Activated CD8-positive, alpha-beta T cell treated with anti-CD3 and anti-CD28 coated beads, Interleukin-2, amount 10 ng/mL, durations not matched to agents 7 days and 5 days (primary cell): ENCODE results near the gene RPRD1B. TPM values are rescaled to one million over a fixed set of nuclear protein-coding genes. Genes with fewer than 3 reads are reported as not detected.

Experiments
- ATAC-seq: fragments of 150-1000 bp; cut with Tn5 transposase; one replicate; pipeline ENCODE4 v1.10.0; 2021; ENCODE audit warnings: moderate library complexity
- CTCF ChIA-PET: fragments of 350-600 bp; sonication (Branson Sonifier 250); formaldehyde crosslinking; loops from one replicate; lab custom pipeline; 2021; ENCODE audit warnings: antibody characterized with exemption; lab: Charles Lee
- POLR2A ChIA-PET: fragments of 350-600 bp; sonication (Branson Sonifier 250); formaldehyde crosslinking; loops from one replicate; lab custom pipeline; 2021; ENCODE audit warnings: antibody characterized with exemption; lab: Charles Lee
- DNase-seq: peaks from one replicate; pipeline ENCODE4 v3.0.0-alpha.2; 2020
- H3K27ac Mint-ChIP-seq: one replicate; pipeline ENCODE4 v1.8.0; 2021; ENCODE audit warnings: mild to moderate bottlenecking, mixed read lengths
- H3K27me3 Mint-ChIP-seq: one replicate; pipeline ENCODE4 v1.8.0; 2021; ENCODE audit warnings: low read depth, mixed read lengths
- H3K36me3 Mint-ChIP-seq: one replicate; pipeline ENCODE4 v1.8.0; 2021; ENCODE audit warnings: low read depth, mixed read lengths
- H3K4me1 Mint-ChIP-seq: one replicate; pipeline ENCODE4 v1.8.0; 2021; ENCODE audit warnings: low read depth, mixed read lengths
- H3K4me3 Mint-ChIP-seq: one replicate; pipeline ENCODE4 v1.8.0; 2021; ENCODE audit warnings: mild to moderate bottlenecking, mixed read lengths
- H3K9me3 Mint-ChIP-seq: one replicate; pipeline ENCODE4 v1.8.0; 2022; ENCODE audit warnings: mixed read lengths; ENCODE audit not compliant: insufficient read depth
- total RNA-seq, 2 experiments: library from RNA; stranded (reverse); gene quantifications; one replicate each; pipeline ENCODE4 v1.2.3, GENCODE V29; 2021

RPRD1B gene
- total RNA-seq, 2 experiments from 2014 or later = 32.4 to 34.3 TPM

- CTCF ChIA-PET = interaction anchor here (1.7 kb wide), 1 partner anchor 94 kb away, joined by 4 read pairs; no protein-coding TSS in a partner anchor
- POLR2A ChIA-PET = no interaction called here
- H3K27me3 Mint-ChIP-seq = no peaks in the 10 kb centered on the region
Observed at GRCh38 chr20:38126932-38127621, 93.5 kb downstream of the RPRD1B start.

GRCh38 chr20:38127920-38128528 lies 94.5 kb downstream of the RPRD1B start:
- ChIA-PET CTCF (interaction anchor here (1.7 kb wide), 1 partner anchor 93 kb away, joined by 4 read pairs; no protein-coding TSS in a partner anchor), POLR2A (no interaction called here)
- H3K27me3 Mint-ChIP-seq = peaks cover 4% of the 10 kb centered on the region
- no peak for DNase-seq
- no peaks in the 10 kb centered on the region for H3K9me3 Mint-ChIP-seq
- peaks cover 4% of the 10 kb centered on the region for H3K4me1 Mint-ChIP-seq
- no peaks in the 10 kb centered on the region for H3K36me3 Mint-ChIP-seq
- ATAC-seq = no peak
- no peak overlapping the region for H3K4me3 Mint-ChIP-seq
- H3K27ac Mint-ChIP-seq = no peak overlapping the region

More at GRCh38 chr20:38126932-38127621, 93.5 kb downstream of the RPRD1B start:
- Mint-ChIP-seq H3K9me3 (no peaks in the 10 kb centered on the region), H3K36me3 (no peaks in the 10 kb centered on the region), H3K4me3 (no peak overlapping the region), H3K27ac (no peak overlapping the region), H3K4me1 (peaks cover 6% of the 10 kb centered on the region)
- ATAC-seq (no peak), DNase-seq (no peak)

- no peaks in the 10 kb centered on the region for H3K36me3 Mint-ChIP-seq
- H3K4me3 Mint-ChIP-seq = no peak overlapping the region
- ATAC-seq (no peak), DNase-seq (no peak)
- H3K9me3 Mint-ChIP-seq = no peaks in the 10 kb centered on the region
- H3K4me1 Mint-ChIP-seq = peaks cover under 1% of the 10 kb centered on the region
- H3K27ac Mint-ChIP-seq = no peak overlapping the region
- POLR2A ChIA-PET = no interaction called here
- CTCF ChIA-PET = interaction anchor here (1.7 kb wide), 1 partner anchor 93 kb away, joined by 4 read pairs; no protein-coding TSS in a partner anchor
- peaks cover 4% of the 10 kb centered on the region for H3K27me3 Mint-ChIP-seq
Observed at GRCh38 chr20:38128691-38129090, 95.1 kb downstream of the RPRD1B start.

- POLR2A ChIA-PET = no interaction called here
- Mint-ChIP-seq H3K36me3 (no peaks in the 10 kb centered on the region), H3K4me3 (no peak overlapping the region), H3K27ac (no peak overlapping the region), H3K4me1 (peaks cover 7% of the 10 kb centered on the region), H3K9me3 (no peaks in the 10 kb centered on the region), H3K27me3 (peaks cover 6% of the 10 kb centered on the region)
- CTCF ChIA-PET = no interaction called here
- ATAC-seq (no peak), DNase-seq (no peak)
Observed at GRCh38 chr20:38129248-38129865, 95.8 kb downstream of the RPRD1B start.

- DNase-seq = no peak
- no peak for ATAC-seq
- H3K36me3 Mint-ChIP-seq = no peaks in the 10 kb centered on the region
- CTCF ChIA-PET = interaction anchor here (1.0 kb wide), 1 partner anchor 16 kb away, joined by 5 read pairs; no protein-coding TSS in a partner anchor
- H3K27me3 Mint-ChIP-seq = peaks cover 6% of the 10 kb centered on the region
- peaks cover 14% of the 10 kb centered on the region for H3K4me1 Mint-ChIP-seq
- no peaks in the 10 kb centered on the region for H3K9me3 Mint-ChIP-seq
- POLR2A ChIA-PET = interaction anchor here (0.6 kb wide), 1 partner anchor 250 kb away, joined by 3 read pairs; no protein-coding TSS in a partner anchor
- H3K27ac Mint-ChIP-seq = no peak overlapping the region
- no peak overlapping the region for H3K4me3 Mint-ChIP-seq
Observed at GRCh38 chr20:38129893-38130609, 96.5 kb downstream of the RPRD1B start.

GRCh38 chr20:38130687-38131587 lies 97.4 kb downstream of the RPRD1B start:
- no peaks in the 10 kb centered on the region for H3K36me3 Mint-ChIP-seq
- no peak overlapping the region for H3K27ac Mint-ChIP-seq

GRCh38 chr20:38131588-38132121 lies 98.1 kb downstream of the RPRD1B start:
- peaks cover 17% of the 10 kb centered on the region for H3K4me1 Mint-ChIP-seq
- no peak for DNase-seq
- peaks cover 6% of the 10 kb centered on the region for H3K27me3 Mint-ChIP-seq
- H3K4me3 Mint-ChIP-seq = no peak overlapping the region
- CTCF ChIA-PET = no interaction called here
- no peak for ATAC-seq
- no peaks in the 10 kb centered on the region for H3K9me3 Mint-ChIP-seq
- no peaks in the 10 kb centered on the region for H3K36me3 Mint-ChIP-seq
- POLR2A ChIA-PET = interaction anchor here (1.0 kb wide), 1 partner anchor 98 kb away, joined by 3 read pairs; the partner anchor contains the start of genes RPRD1B and TTI1
- no peak overlapping the region for H3K27ac Mint-ChIP-seq

More at GRCh38 chr20:38130687-38131587, 97.4 kb downstream of the RPRD1B start:
- H3K4me3 Mint-ChIP-seq = no peak overlapping the region
- H3K27me3 Mint-ChIP-seq = peaks cover 6% of the 10 kb centered on the region
- H3K4me1 Mint-ChIP-seq = peaks cover 17% of the 10 kb centered on the region
- CTCF ChIA-PET = interaction anchor here (1.0 kb wide), 1 partner anchor 17 kb away, joined by 5 read pairs; no protein-coding TSS in a partner anchor
- DNase-seq (no peak), ATAC-seq (no peak)
- no peaks in the 10 kb centered on the region for H3K9me3 Mint-ChIP-seq
- POLR2A ChIA-PET = interaction anchor here (0.6 to 1.0 kb wide), 2 partner anchors 98 to 250 kb away, joined by 3 read pairs; partner anchors contain the start of genes RPRD1B and TTI1

GRCh38 chr20:38132156-38132909 lies 98.8 kb downstream of the RPRD1B start:
- no peak for ATAC-seq
- H3K27me3 Mint-ChIP-seq = peaks cover 6% of the 10 kb centered on the region
- no peak for DNase-seq
- CTCF ChIA-PET = no interaction called here
- POLR2A ChIA-PET = no interaction called here
- no peaks in the 10 kb centered on the region for H3K9me3 Mint-ChIP-seq
- H3K36me3 Mint-ChIP-seq = no peaks in the 10 kb centered on the region
- no peak overlapping the region for H3K27ac Mint-ChIP-seq
- H3K4me1 Mint-ChIP-seq = peaks cover 17% of the 10 kb centered on the region
- H3K4me3 Mint-ChIP-seq = no peak overlapping the region

- no peak overlapping the region for H3K4me3 Mint-ChIP-seq
- DNase-seq = no peak
- ATAC-seq = no peak
- H3K36me3 Mint-ChIP-seq = no peaks in the 10 kb centered on the region
- peaks cover 17% of the 10 kb centered on the region for H3K4me1 Mint-ChIP-seq
- ChIA-PET CTCF (no interaction called here), POLR2A (no interaction called here)
- H3K27ac Mint-ChIP-seq = no peak overlapping the region
- peaks cover 6% of the 10 kb centered on the region for H3K27me3 Mint-ChIP-seq
- H3K9me3 Mint-ChIP-seq = no peaks in the 10 kb centered on the region
Observed at GRCh38 chr20:38132910-38133501, 99.5 kb downstream of the RPRD1B start.
